ENCODE data around the gene EHMT1. TPM values are rescaled to one million over a fixed set of nuclear protein-coding genes. Genes with fewer than 3 reads are reported as not detected.

EHMT1 gene
- total and polyA plus RNA-seq, 2 experiments from 2014 or later: 162 to 177 TPM

- DNase-seq (ENCODE audit: low spot score) (no peak), ATAC-seq (no peak)
- Mint-ChIP-seq H3K27me3 (ENCODE audit: insufficient read depth, low read depth, poor library complexity) (peaks cover 12% of the 10 kb centered on the region), H3K9me3 (peaks cover 10% of the 10 kb centered on the region), H3K4me1 (no peaks in the 10 kb centered on the region), H3K36me3 (ENCODE audit: low read depth) (peaks cover 63% of the 10 kb centered on the region), H3K4me3 (no peak overlapping the region), H3K27ac (peak overlapping the region; percentile 48; the same call in 1 of the 2 replicates)
- H3K27ac ChIP-seq (ENCODE audit: low read depth): no peak overlapping the region
- no peaks in the 10 kb centered on the region for H3K79me2 ChIP-seq (replicated peaks; ENCODE audit: insufficient read depth)
- H3K9me2 ChIP-seq (ENCODE audit: insufficient read depth): no peaks in the 10 kb centered on the region
- TF ChIP-seq ZNF331 (CRISPR knock-in tag; IDR thresholded peaks at IDR 0.05; ENCODE audit: low read depth): no peak
- H3K4me3 ChIP-seq: no peak overlapping the region
- H3K4me1 ChIP-seq (ENCODE audit: insufficient read depth): no peaks in the 10 kb centered on the region
- H3K36me3 ChIP-seq (ENCODE audit: insufficient read depth): peaks cover 17% of the 10 kb centered on the region
- H3K27me3 ChIP-seq (ENCODE audit: insufficient read depth): no peaks in the 10 kb centered on the region
- H3K4me2 ChIP-seq: no peak overlapping the region
- H2AFZ ChIP-seq: no peak overlapping the region
- H3F3A ChIP-seq (replicated peaks; ENCODE audit: low read depth): no peaks in the 10 kb centered on the region
- H4K20me1 ChIP-seq (replicated peaks; ENCODE audit: insufficient read depth): no peaks in the 10 kb centered on the region
These were observed 194.4 kb downstream of the EHMT1 start for GRCh38 chr9:137813167-137813566.

- no peak for ATAC-seq
- H3K27ac ChIP-seq (ENCODE audit: low read depth): no peak overlapping the region
- TF ChIP-seq ZNF331 (CRISPR knock-in tag; IDR thresholded peaks at IDR 0.05; ENCODE audit: low read depth): no peak
- TF ChIP-seq CTCF (conservative IDR thresholded peaks at IDR 0.05; ENCODE audit: low read depth in 2 of 2): no peak
- TF ChIP-seq JUNB (IDR thresholded peaks at IDR 0.05; ENCODE audit: unreplicated experiment): no peak
- no peak for TF ChIP-seq CREB1 (CRISPR knock-in tag; IDR thresholded peaks at IDR 0.05; ENCODE audit: low read depth)
- no peak for TF ChIP-seq NANOG (IDR thresholded peaks at IDR 0.05; ENCODE audit: borderline replicate concordance)
- no peak for TF ChIP-seq STAT1 (IDR thresholded peaks at IDR 0.05; ENCODE audit: unreplicated experiment)
- no peak for TF ChIP-seq ZNF462 (CRISPR knock-in tag; IDR thresholded peaks at IDR 0.05)
- TF ChIP-seq POLR2AphosphoS5 (IDR thresholded peaks at IDR 0.05; ENCODE audit: low read depth): no peak
- no peak for TF ChIP-seq ETS1 (IDR thresholded peaks at IDR 0.05)
- H3K4me1 ChIP-seq (ENCODE audit: insufficient read depth): no peaks in the 10 kb centered on the region
- H3K27me3 ChIP-seq (ENCODE audit: insufficient read depth): no peaks in the 10 kb centered on the region
- no peak overlapping the region for H3K4me2 ChIP-seq
- no peaks in the 10 kb centered on the region for H3F3A ChIP-seq (replicated peaks; ENCODE audit: low read depth)
- peaks cover 13% of the 10 kb centered on the region for H3K9me3 Mint-ChIP-seq
- H3K4me3 Mint-ChIP-seq: no peak overlapping the region
- peaks cover 13% of the 10 kb centered on the region for H3K27me3 Mint-ChIP-seq (ENCODE audit: insufficient read depth, low read depth, poor library complexity)
- peaks cover 17% of the 10 kb centered on the region for H3K36me3 ChIP-seq (ENCODE audit: insufficient read depth)
- H3K9me2 ChIP-seq (ENCODE audit: insufficient read depth): no peaks in the 10 kb centered on the region
- H3K4me3 ChIP-seq: no peak overlapping the region
- H2AFZ ChIP-seq: no peak overlapping the region
- H3K27ac Mint-ChIP-seq: no peak overlapping the region
- DNase-seq (ENCODE audit: low spot score): no peak
- H3K4me1 Mint-ChIP-seq: no peaks in the 10 kb centered on the region
- H3K79me2 ChIP-seq (replicated peaks; ENCODE audit: insufficient read depth): no peaks in the 10 kb centered on the region
- H4K20me1 ChIP-seq (replicated peaks; ENCODE audit: insufficient read depth): no peaks in the 10 kb centered on the region
- H3K36me3 Mint-ChIP-seq (ENCODE audit: low read depth): peaks cover 65% of the 10 kb centered on the region
These were observed 195.0 kb downstream of the EHMT1 start for GRCh38 chr9:137813651-137814415.
